Measurements from ENCODE around the gene CANX.

CANX gene

GRCh38 chr5:179729727-179730126 lies 31.0 kb downstream of the CANX start:
- TF ChIP-seq EZH2phosphoT487 (IDR thresholded peaks at IDR 0.05; ENCODE audit: borderline replicate concordance, low read length) (no peak), CTCF (IDR thresholded peaks at IDR 0.05; ENCODE audit: low read depth, low read length, poor library complexity, severe bottlenecking) (no peak)
- Histone ChIP-seq H3K9me2 (replicated peaks; ENCODE audit: control insufficient read depth, low read length) (no peaks in the 10 kb centered on the region), H3K4me3 (ENCODE audit: low read length) (no peak overlapping the region), H3K79me2 (ENCODE audit: control insufficient read depth, low read length) (peaks cover 25% of the 10 kb centered on the region), H3K4me1 (ENCODE audit: control insufficient read depth, low read length) (peaks cover 25% of the 10 kb centered on the region), H3K9me3 (ENCODE audit: control insufficient read depth, insufficient read depth, low read length) (no peaks in the 10 kb centered on the region), H3K27me3 (ENCODE audit: control insufficient read depth, low read length) (no peaks in the 10 kb centered on the region), H3K27ac (ENCODE audit: low read depth, low read length) (no peak overlapping the region), H3K4me2 (ENCODE audit: low read length) (no peak overlapping the region), H3K36me3 (ENCODE audit: control insufficient read depth, low read length) (peaks cover 87% of the 10 kb centered on the region), H4K20me1 (ENCODE audit: control insufficient read depth, insufficient read depth, low read depth, low read length) (peaks cover 14% of the 10 kb centered on the region), H3F3A (ENCODE audit: control insufficient read depth, insufficient read depth) (peaks cover 59% of the 10 kb centered on the region)

DNA sequence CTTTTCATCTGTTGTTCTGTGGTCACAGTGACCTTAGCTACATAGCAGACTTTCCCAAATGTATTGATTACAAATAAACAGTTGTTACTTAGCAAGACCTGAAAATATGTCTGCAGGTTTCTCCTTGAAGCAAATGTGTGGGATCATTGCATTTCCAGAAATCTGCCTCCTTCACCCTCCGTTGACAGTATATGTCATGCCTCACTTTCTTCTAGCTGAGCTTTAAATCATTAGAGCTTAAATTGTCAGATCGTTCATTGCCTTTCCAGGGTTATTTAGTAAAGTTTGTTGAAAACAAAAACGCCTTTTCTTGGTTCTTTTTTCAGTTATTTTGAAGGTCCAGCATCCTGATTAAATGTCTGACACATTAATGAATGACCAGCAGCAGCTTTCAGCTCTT lies 31.6 kb downstream of the CANX start:
- no peaks in the 10 kb centered on the region for H3K9me2 ChIP-seq (replicated peaks; ENCODE audit: control insufficient read depth, low read length)
- peaks cover 15% of the 10 kb centered on the region for H4K20me1 ChIP-seq (ENCODE audit: control insufficient read depth, insufficient read depth, low read depth, low read length)
- no peak overlapping the region for H3K4me2 ChIP-seq (ENCODE audit: low read length)
- no peaks in the 10 kb centered on the region for H3K9me3 ChIP-seq (ENCODE audit: control insufficient read depth, insufficient read depth, low read length)
- peaks cover 59% of the 10 kb centered on the region for H3F3A ChIP-seq (ENCODE audit: control insufficient read depth, insufficient read depth)
- peaks cover 82% of the 10 kb centered on the region for H3K36me3 ChIP-seq (ENCODE audit: control insufficient read depth, low read length)
- peaks cover 32% of the 10 kb centered on the region for H3K79me2 ChIP-seq (ENCODE audit: control insufficient read depth, low read length)
- H3K4me3 ChIP-seq (ENCODE audit: low read length), result no peak overlapping the region
- peaks cover 26% of the 10 kb centered on the region for H3K4me1 ChIP-seq (ENCODE audit: control insufficient read depth, low read length)
- H3K27ac ChIP-seq (ENCODE audit: low read depth, low read length), result peak overlapping the region; percentile 54
- H3K27me3 ChIP-seq (ENCODE audit: control insufficient read depth, low read length), result no peaks in the 10 kb centered on the region
- TF ChIP-seq CTCF (IDR thresholded peaks at IDR 0.05; ENCODE audit: low read depth, low read length, poor library complexity, severe bottlenecking), result no peak
- no peak for TF ChIP-seq EZH2phosphoT487 (IDR thresholded peaks at IDR 0.05; ENCODE audit: borderline replicate concordance, low read length)

DNA sequence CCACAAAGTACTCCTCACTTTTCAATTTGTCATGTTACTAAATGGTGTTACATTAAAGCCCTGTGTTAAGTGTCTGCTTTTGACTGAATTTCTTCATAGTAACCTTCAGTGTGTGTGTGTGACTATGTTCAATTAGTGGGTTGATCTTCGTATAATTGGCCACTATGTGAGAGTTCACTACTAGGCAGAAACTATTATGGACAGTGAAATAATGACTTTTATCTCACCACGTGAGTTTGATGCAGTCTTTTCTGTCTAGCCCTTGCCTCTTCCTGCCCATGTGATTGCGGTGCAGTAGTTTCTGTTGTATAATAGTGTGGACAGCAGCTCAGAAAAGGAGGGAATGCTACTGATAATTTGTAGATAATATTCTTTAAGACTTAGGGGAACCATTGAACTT lies 32.1 kb downstream of the CANX start:
- Histone ChIP-seq H3K4me3 (ENCODE audit: low read length) (no peak overlapping the region), H3K4me1 (ENCODE audit: control insufficient read depth, low read length) (peaks cover 27% of the 10 kb centered on the region), H4K20me1 (ENCODE audit: control insufficient read depth, insufficient read depth, low read depth, low read length) (peaks cover 18% of the 10 kb centered on the region), H3K9me2 (replicated peaks; ENCODE audit: control insufficient read depth, low read length) (no peaks in the 10 kb centered on the region), H3K9me3 (ENCODE audit: control insufficient read depth, insufficient read depth, low read length) (no peaks in the 10 kb centered on the region), H3K27me3 (ENCODE audit: control insufficient read depth, low read length) (no peaks in the 10 kb centered on the region), H3K4me2 (ENCODE audit: low read length) (peak overlapping the region; percentile 98; the same call in 1 of the 2 replicates), H3F3A (ENCODE audit: control insufficient read depth, insufficient read depth) (peaks cover 59% of the 10 kb centered on the region), H3K36me3 (ENCODE audit: control insufficient read depth, low read length) (peaks cover 83% of the 10 kb centered on the region), H3K79me2 (ENCODE audit: control insufficient read depth, low read length) (peaks cover 37% of the 10 kb centered on the region), H3K27ac (ENCODE audit: low read depth, low read length) (peak overlapping the region; percentile 54)
- TF ChIP-seq CTCF (IDR thresholded peaks at IDR 0.05; ENCODE audit: low read depth, low read length, poor library complexity, severe bottlenecking), result no peak
- TF ChIP-seq EZH2phosphoT487 (IDR thresholded peaks at IDR 0.05; ENCODE audit: borderline replicate concordance, low read length), result no peak
